GM19463 (cell line): ENCODE measurements around the gene EHHADH.

ENCODE experiments used
- ATAC-seq: cut with Tn5 transposase; IDR thresholded peaks from one replicate; pipeline ENCODE4 v1.9.1; 2021; ENCODE audit warnings: mild to moderate bottlenecking, moderate library complexity; ENCODE audit not compliant: unreplicated experiment

The EHHADH gene

DNA sequence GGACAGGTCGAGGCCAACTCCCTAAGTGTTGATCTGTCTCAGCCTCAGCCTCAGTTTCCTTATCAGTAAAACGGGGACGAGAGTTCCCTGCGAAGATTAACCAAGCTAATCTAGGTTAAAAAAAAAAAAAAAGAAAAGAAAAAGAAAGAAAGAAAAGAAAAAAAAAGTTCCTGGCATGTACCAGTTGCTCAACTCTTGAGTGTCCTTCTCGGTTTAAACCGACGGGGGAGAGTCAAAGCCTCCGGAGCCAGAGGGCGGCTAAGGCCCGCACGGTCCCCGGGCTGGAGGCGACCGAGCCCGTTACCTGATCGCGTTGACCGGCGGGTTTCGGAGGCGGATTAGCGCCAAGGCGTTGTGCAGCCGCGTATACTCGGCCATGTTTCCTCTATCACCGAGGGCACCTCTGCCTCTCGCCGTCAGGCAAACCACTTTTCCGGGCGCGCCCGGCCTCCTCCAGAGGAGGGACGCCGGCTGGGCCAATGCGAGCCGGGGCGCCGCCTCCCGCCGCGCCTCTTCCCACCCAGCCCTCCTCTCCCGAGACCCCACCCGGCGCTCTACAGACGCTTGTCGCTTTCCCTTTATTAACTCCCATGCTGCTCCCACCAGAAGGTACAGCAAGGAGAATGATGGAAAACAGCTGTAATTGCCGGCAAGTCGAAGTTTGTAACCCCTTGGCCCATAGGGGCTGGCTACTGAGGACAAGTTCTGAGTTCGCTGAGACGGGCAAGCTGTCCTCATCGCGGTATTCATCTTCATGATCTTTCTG, at the start of gene EHHADH:
TSS of gene EHHADH (minus strand) at position 405 of the 766 bp plus-strand sequence. CDS start at position 378, 27 bp downstream.
- ATAC-seq = peak; percentile 98

DNA sequence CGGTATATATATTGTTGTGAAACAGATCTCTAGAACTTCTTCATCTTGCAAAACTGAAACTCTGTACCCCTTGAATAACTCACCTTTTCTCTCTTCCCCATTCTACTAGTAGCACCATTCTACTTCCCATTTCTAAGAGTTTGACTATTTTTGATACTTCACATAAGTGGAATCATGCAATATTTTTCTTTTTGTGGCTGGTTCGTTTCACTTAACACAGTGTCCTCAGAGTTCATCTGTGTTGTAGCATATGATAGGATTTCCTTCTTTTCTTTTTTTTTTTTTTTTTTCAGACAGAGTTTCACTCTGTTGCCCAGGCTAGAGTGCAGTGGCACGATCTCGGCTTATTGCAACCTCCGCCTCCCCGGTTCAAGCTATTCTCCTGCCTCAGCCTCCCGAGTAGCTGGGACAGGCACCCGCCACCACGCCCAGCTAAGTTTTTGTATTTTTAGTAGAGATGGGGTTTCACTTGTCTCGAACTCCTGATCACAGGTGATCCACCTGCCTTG, 46.1 kb upstream of the EHHADH start:
- ATAC-seq = peak; percentile 74

DNA sequence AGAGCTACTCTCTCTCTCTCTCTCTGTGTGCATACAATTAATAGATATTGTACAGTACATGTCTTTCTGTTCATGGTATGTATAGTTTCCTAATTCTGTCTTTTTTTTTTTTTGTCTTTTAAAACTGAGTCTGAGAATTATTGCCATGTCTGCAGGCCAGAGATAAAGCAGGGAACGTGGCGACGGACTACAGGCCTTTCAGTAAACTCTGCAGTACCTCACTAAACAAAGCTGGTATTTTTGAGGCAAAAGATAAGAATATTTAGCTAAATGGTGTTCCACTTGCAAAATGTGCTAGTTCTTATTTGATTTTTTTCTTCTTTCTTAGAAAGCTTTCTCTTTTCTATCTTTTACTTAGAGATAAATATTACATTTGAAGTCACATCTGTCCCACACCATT, 44.0 kb upstream of the EHHADH start:
- ATAC-seq = no peak

DNA sequence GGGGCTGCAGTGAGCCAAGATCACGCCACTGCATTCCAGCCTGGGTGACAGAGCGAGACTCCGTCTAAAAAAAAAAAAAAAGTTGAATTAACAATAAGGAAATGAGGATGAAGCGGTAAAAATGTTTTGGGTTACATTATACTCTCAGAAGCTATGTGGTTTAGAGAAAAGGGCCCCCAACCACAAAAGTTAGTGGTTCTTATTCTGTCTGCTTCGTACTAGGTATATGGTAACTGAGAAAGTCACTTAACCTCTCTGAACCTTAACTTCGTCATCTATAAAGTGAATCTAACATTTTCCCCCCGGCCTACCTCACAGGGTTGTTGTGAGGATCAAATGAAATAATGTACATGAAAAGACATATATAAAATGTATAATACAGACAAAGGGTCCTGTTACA, 38.4 kb upstream of the EHHADH start:
- ATAC-seq = no peak

DNA sequence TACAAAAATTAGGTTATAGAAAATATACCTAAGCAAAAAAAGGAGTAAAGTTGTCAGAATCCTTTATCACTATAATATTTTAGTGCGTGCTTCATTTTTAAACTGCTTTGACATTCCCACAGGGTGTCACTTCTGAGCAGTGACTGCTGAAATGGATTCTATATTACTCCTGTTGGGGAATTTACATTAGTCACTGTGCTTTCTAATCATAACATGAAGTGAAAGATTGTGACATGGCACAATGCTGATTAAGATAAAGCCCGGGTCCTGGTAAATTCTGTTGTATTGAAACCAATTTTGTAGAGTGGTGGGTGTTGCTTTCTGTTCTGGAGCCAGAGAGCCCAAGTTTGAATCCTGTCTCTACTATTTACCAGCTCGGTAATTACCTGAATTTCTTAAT, 36.4 kb upstream of the EHHADH start:
- peak; percentile 58 for ATAC-seq

DNA sequence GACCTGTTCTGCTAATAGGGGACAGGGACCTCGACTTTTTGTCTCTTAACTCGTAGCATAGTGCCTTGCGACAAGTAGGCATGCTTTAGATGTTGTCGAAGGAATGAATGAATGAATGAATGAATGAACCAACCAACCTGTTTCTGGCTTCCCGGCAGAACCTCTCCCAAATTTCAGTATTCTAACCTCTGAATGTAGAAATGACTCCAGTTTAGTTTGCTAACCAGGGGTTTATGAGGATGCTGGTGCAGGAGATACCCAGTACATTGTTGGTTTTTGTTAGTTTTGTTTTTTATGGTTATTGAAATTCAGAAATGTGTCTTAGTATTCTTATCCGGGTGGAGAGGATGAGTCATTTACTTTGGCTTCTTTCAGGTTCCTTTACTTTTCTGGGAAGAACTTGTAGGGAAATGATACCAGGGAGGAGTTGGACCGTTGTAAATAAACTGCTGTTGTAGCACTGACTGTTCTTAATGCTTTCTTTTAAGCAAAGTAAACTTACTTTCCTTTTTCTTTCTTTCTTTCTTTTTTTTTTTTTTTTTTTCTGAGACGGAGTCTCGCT, 29.6 kb upstream of the EHHADH start:
- no peak for ATAC-seq

DNA sequence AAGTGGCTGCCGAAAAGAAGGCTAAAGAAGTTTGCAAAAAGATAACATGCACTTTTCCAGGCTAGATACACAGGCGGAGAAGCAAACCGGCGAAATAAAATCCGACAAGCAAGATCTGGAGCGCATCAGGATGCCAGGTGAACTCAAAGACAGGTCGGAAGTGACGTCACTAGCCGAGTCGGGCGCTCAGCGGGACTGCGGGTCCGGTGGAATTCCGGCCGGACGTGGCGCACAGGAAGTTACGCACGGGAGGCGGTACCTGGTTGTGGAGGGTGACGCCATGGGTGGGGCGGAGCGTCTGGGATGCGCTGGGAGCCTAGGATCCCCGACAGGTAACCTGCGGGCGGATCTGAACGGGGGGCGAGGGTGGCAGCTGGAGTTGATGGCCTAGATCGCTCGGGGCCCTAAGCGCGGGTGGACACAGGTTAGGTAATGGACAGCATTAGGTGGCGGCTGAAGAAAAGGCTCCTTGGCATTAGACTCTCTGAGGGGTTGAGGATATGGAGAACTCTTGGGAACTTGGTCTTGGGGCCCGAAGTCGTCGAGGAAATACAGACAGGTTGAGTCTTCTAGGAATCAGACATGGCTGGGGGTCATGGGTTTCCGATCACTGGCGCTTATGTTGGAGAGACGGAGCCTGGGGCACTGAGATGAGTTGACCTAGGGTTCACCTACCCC, 29.0 kb upstream of the EHHADH start:
- peak; percentile 100 for ATAC-seq

DNA sequence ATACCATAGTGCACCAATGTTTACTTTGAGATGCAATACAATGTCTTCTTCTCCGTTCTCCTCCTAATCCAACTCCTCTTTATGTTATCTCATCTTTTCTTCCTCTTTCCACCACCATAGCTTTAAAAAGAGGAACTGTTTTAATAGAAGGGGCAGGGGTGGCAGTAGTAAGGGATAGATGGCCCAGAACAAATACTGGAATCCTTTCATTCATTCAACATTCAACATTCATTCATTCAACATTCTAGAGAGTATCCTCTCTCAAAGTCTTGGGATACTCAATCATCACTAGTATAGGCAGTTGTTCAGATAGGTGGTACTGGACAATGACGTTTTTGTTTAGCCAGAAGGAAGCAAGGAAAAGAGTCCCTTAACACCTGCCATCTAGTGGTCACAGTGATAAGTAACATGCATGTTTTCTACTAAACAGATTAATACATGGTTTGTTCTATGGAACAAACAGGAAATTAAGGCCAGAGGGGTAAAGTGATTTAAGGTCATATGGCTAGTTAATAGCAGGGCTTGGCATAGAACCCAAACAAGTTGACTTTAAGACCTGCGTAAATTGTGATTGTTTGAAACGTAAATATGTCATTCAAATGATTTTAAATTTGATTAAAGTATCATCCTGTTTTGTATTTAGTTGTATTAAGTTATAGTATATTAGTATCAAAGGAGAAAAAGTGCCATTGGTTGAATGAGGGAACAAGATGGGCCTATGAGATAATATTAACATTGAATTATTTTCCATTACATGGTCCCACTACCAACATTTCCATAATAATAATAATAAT, 26.9 kb upstream of the EHHADH start:
- no peak for ATAC-seq

DNA sequence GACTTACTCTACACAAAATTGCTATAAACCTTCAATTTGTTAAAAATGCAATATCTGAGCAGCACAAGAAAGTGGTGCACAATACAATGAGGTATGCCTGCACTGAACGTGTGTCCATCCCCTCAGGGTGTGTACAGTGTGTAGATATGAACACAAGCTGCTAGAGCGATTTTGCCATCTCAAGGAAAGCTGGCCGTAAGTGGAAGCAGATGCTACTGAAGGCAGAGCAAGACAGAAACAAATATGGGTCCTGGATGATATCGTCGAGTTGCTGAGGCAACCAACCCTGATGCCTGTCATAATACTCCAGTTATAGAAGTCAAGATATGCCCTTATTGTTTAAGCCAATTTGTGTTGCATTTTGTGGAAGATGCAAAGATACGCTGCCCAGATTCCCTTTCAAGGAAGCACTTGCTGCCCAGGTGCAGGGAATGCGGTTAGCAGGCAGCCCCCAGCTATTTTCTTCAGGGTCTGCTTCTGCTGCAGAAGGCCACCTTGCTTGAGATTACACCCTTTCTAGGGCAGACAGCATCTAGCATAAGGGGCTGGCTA, 25.8 kb upstream of the EHHADH start:
- ATAC-seq = no peak

DNA sequence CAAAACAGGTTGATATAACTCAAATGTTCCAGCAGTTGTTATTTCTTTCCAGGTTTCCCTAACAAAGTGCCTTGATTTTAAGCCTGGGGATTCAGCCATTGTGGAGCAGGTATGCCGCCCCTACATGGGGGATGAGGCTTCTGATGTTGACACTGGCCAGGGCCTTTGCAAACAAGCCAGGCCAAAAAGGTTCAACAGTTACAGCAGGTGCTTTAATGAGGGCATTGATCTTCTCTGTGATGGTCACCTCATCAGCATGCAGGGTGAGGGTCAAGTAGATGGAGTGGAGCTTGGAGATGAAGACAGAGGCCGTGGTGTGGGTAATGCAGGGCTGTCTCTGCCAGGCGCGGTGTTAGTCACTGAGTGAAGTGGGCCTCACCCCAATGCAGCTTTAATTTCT, 22.6 kb upstream of the EHHADH start:
- ATAC-seq = no peak

DNA sequence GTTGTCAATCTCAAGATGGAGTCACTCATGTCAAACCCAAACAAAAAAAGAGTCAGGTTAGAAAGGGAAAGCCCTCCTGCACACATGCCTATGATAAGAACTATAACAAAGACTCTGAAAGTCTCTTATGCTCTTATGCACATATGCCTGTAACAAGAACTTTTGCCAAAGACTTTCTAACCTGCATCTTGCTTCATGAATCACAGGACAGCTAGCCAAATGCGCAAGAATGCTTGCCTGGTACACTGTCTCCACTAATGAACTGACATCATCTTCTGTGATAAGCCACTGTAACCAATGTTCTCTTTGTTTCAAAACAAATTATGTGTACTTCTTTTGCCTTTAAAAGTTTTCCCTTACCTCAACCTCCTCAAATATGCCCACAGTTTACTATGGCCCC, 18.2 kb upstream of the EHHADH start:
- no peak for ATAC-seq

DNA sequence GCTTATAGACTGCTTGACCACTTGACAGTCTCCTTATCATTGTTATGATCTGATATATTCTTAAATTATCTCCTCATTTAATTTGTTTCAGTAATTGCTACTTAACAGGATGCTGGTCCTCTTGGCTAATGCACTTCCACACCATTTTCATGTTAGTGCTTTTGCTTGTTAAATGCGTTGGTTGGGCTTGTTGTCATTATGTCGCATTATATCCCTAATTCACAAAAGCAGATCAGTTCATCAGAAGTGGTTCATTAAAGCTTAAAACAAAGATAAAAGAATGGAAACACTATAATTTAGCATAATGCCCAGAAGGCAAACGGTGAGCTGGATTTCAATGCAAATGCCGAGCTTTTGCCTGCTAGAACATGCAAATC, 17.1 kb upstream of the EHHADH start:
- no peak for ATAC-seq

DNA sequence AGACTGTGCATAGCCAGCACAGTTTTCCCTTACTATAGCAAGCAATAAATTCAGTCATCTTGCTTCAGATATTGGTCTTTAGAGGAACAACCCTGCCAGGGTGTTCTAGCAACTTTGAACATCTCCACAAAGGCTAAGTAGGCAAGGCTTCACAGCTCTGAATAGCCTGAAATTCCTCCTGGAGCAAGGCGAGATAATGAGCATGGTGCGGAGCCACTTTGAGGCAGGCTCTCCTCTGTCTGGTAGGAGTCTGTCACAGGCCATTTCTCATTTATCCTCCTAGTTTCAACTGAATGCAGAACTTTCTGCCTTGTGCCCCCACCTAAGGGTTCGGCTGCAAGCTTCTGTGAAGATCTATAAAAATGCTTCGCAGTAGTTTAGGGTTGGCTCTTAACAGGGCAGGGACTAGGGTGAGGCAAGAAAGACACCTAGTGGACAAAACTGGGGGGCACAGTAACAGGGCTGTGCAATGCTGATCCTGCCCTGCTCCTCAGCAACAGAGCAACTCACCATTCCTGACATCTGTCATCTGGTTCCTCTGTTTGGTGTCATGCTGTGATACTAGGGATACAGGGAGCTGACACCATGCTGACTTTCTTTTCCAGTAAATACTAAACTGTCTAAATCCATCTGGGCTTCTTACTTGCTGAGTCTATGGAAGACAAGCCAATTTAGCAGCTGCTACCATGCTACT, 16.6 kb upstream of the EHHADH start:
- no peak for ATAC-seq

DNA sequence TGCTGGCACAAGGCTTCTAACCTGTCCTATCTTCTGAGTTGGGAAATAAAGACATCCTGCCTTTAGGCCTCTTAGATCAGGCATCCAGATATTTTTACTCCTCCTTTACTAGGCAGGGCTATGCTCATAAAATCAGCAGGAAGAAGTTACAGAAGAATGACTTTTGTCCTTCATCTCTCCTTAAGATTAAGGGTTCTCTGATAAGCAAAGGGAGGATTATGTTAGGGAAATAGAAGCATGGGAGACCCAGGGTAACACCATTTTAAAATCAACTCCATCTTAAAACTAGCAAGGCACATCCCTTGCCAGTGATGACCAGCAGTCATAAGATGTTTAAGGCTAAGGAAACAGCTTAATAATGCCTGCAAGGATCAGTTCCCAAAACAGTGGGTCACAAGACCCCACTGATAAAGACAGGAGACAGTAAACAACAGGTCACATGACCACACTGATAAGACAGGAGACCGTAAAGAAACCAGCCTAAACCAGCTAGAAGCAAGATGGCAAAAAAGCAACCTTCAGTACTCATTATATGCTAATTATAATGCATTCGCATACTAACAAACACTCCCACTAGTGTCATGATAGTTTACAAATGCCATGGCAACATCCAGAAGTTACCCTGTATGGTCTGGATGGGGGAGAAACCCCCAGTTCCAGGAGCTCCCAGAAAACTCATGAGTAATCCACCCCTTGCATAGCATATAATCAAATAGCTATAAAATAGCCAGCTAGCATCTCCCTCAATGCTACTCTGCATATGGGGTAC, 14.5 kb upstream of the EHHADH start:
- ATAC-seq = no peak

DNA sequence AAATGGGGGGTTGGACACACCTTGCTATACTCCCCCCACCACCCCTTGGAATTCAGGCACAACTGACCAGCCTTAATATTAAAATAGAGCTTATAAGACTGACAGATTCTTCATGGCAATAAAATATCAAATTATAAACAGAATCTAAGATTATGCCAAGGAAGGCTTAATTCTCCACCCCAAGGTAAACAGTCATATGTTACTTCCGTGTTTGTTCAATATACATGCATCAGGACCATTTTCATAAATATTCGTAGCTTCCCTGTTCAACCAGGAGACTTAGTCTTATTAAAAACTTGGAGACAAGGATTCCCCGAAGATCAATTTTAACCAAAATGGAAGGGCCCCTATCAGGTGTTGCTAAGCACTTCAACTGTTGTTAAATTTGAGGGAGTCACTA, 13.3 kb upstream of the EHHADH start:
- ATAC-seq = no peak

DNA sequence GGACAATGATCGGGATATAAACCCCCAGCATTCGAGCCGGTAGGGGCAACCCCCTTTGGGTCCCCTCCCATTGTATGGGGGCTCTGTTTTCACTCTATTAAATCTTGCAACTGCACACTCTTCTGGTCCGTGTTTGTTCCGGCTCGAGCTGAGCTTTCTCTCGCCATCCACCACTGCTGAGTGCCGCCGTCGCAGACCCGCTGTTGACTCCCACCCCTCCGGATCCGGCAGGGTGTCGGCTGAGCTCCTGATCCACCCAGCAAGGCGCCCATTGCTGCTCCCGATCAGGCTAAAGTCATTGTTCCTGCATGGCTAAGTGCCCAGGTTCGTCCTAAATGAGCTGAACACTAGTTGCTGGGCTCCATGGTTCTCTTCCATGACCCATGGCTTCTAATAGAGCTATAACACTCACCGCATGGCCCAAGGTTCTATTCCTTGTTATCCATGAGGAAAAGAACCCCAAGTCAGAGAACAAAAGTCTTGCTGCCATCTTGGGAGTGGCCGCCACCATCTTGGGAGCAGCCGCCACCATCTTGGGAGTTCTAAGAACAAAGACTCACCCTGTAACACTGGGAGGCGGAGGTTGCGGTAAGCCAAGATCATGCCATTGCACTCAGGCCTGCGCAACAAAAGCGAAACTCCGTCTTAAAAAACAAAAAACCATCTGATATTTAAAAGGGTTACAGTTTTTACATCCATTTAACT, 11.2 kb upstream of the EHHADH start:
- no peak for ATAC-seq

DNA sequence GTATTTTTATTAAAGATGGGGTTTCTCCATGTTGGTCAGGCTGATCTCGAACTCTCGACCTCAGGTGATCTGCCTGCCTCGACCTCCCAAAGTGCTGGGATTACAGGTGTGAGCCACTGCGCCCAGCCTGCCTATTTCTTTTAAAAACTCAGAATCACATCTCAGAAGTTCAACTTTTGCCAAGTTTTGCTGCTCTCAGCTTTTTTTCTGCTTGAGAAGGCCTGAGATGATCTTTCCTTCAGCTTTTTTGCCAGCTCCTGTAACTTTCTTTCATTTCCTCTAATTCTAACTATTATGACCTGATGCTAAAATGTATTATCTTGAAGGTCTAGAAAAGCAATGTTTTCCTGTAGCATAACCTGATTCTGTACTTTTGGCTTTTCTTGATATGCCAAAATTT, 9.6 kb upstream of the EHHADH start:
- no peak for ATAC-seq

DNA sequence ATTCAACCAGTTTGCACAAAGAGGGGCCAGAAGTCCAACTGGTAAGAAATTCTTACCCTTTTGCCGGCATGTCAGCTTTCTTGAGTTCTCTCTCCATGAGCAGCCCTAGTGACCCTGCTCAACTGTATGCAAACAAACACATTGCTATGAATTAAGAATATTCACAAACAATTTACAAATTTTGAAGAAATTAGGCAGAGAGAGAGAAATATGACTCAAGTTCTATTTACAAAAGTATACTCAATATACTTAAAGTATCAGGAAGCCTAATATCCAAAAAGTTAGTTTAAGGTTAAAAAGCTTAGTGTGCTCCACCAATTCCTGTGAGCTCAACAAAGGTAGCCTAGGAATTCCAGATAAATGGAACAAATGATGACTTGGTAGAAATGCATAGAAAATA, 3.5 kb upstream of the EHHADH start:
- no peak for ATAC-seq

DNA sequence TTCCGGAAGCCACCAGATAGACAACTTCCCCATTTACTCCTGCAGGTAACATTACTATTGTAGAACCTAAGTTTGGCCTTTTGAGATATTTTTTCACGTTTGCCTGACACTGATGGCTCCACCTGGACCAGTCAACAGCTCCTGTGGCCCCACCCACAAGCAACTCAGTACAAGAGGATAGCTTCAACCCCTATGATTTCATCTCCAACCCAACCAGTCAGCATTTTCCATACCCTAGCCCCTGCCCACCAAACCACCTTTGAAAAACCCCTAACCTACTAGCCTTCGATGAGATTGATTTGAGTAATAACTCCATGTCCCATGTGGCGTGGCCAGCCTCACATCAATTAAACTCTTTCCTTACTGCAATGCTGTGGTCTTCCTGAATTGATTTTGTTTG, 950 bp upstream of the EHHADH start:
- no peak for ATAC-seq
